Loucy (cell line): ENCODE results near the gene NUB1.

ENCODE experiments used
- H2AFZ ChIP-seq: fragments of 200-600 bp; sonication (generic); 2 replicates; pipeline ENCODE4 v1.6.0; 2016; ENCODE audit warnings: antibody characterized with exemption, mild to moderate bottlenecking, low read length, moderate library complexity
- H3F3A ChIP-seq: fragments of 200-600 bp; 2 replicates; pipeline ENCODE4 v1.6.0; 2016; ENCODE audit warnings: antibody characterized with exemption, low read depth, mild to moderate bottlenecking
- H3K27me3 ChIP-seq: fragments of 200-600 bp; sonication (generic); 2 replicates; pipeline ENCODE4 v1.6.1; 2014; ENCODE audit warnings: low read length, mild to moderate bottlenecking; ENCODE audit not compliant: insufficient read depth, poor library complexity, severe bottlenecking
- H3K36me3 ChIP-seq: fragments of 200-600 bp; sonication (generic); 2 replicates; pipeline ENCODE4 v1.6.1; 2016; ENCODE audit warnings: low read length; ENCODE audit not compliant: insufficient read depth
- H3K4me1 ChIP-seq: fragments of 200-600 bp; sonication (generic); 2 replicates; pipeline ENCODE4 v1.5.1; 2014; ENCODE audit warnings: low read length, mild to moderate bottlenecking; ENCODE audit not compliant: insufficient read depth, poor library complexity, severe bottlenecking
- H3K4me2 ChIP-seq: fragments of 200-600 bp; sonication (generic); 2 replicates; pipeline ENCODE4 v1.6.0; 2014; ENCODE audit warnings: antibody characterized with exemption, low read length, low read depth, mild to moderate bottlenecking; ENCODE audit not compliant: poor library complexity, severe bottlenecking
- H3K4me3 ChIP-seq: fragments of 200-600 bp; sonication (generic); 2 replicates; pipeline ENCODE4 v1.5.1; 2014; ENCODE audit warnings: low read length, mild to moderate bottlenecking, mixed read lengths; ENCODE audit not compliant: poor library complexity, severe bottlenecking
- H3K79me2 ChIP-seq: fragments of 200-600 bp; sonication (generic); 2 replicates; pipeline ENCODE4 v1.6.1; 2014; ENCODE audit warnings: low read length; ENCODE audit not compliant: insufficient read depth
- H3K9ac ChIP-seq: fragments of 200-600 bp; sonication (generic); 2 replicates; pipeline ENCODE4 v1.6.0; 2014; ENCODE audit warnings: mild to moderate bottlenecking, low read depth, low read length, moderate library complexity; ENCODE audit not compliant: poor library complexity, severe bottlenecking
- H3K9me2 ChIP-seq: fragments of 200-600 bp; sonication (generic); replicated peaks from 2 replicates; pipeline ENCODE4 v1.6.1; 2016; ENCODE audit warnings: low read depth, low read length, mixed read lengths
- H3K9me3 ChIP-seq: fragments of 200-600 bp; sonication (generic); 2 replicates; pipeline ENCODE4 v1.6.1; 2014; ENCODE audit warnings: mild to moderate bottlenecking, antibody characterized with exemption, low read length, low read depth; ENCODE audit not compliant: insufficient read depth
- H4K20me1 ChIP-seq: fragments of 200-600 bp; sonication (generic); 2 replicates; pipeline ENCODE4 v1.6.0; 2014; ENCODE audit warnings: antibody characterized with exemption, low read length, mild to moderate bottlenecking; ENCODE audit not compliant: insufficient read depth, poor library complexity, severe bottlenecking
- EZH2phosphoT487 ChIP-seq: fragments of 200-600 bp; IDR thresholded peaks from 2 replicates; pipeline ENCODE4 v1.6.1; 2018; ENCODE audit warnings: antibody characterized with exemption, mild to moderate bottlenecking, moderate library complexity, borderline replicate concordance
- TF ChIP-seq, protein P1 (sequence below): fragments of 200-600 bp; sonication (generic); conservative IDR thresholded peaks from 2 replicates; pipeline ENCODE4 v1.5.1; 2014; ENCODE audit warnings: mild to moderate bottlenecking, antibody characterized with exemption, low read length

NUB1 gene

GRCh38 chr7:151423936-151424335, 82.3 kb downstream of the NUB1 start:
- Histone ChIP-seq H3K27me3 (no peaks in the 10 kb centered on the region), H3K4me2 (no peak overlapping the region), H3K9me3 (no peaks in the 10 kb centered on the region), H3K4me1 (peaks cover 10% of the 10 kb centered on the region), H3K4me3 (no peak overlapping the region), H2AFZ (no peak overlapping the region), H3K36me3 (no peaks in the 10 kb centered on the region), H4K20me1 (no peaks in the 10 kb centered on the region), H3F3A (no peaks in the 10 kb centered on the region), H3K9me2 (no peaks in the 10 kb centered on the region), H3K9ac (no peak overlapping the region), H3K79me2 (no peaks in the 10 kb centered on the region)
- TF ChIP-seq EZH2phosphoT487: no peak
- TF ChIP-seq, protein P1, sequence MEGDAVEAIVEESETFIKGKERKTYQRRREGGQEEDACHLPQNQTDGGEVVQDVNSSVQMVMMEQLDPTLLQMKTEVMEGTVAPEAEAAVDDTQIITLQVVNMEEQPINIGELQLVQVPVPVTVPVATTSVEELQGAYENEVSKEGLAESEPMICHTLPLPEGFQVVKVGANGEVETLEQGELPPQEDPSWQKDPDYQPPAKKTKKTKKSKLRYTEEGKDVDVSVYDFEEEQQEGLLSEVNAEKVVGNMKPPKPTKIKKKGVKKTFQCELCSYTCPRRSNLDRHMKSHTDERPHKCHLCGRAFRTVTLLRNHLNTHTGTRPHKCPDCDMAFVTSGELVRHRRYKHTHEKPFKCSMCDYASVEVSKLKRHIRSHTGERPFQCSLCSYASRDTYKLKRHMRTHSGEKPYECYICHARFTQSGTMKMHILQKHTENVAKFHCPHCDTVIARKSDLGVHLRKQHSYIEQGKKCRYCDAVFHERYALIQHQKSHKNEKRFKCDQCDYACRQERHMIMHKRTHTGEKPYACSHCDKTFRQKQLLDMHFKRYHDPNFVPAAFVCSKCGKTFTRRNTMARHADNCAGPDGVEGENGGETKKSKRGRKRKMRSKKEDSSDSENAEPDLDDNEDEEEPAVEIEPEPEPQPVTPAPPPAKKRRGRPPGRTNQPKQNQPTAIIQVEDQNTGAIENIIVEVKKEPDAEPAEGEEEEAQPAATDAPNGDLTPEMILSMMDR: no peak

GRCh38 chr7:151424799-151425198, 83.2 kb downstream of the NUB1 start:
- Histone ChIP-seq H3F3A (no peaks in the 10 kb centered on the region), H3K9ac (no peak overlapping the region), H3K4me3 (no peak overlapping the region), H3K4me2 (no peak overlapping the region), H2AFZ (no peak overlapping the region), H3K9me2 (no peaks in the 10 kb centered on the region), H3K4me1 (peaks cover 18% of the 10 kb centered on the region), H3K9me3 (no peaks in the 10 kb centered on the region), H3K27me3 (no peaks in the 10 kb centered on the region), H4K20me1 (no peaks in the 10 kb centered on the region), H3K36me3 (no peaks in the 10 kb centered on the region), H3K79me2 (no peaks in the 10 kb centered on the region)
- TF ChIP-seq EZH2phosphoT487: no peak
- TF ChIP-seq, protein P1: no peak

- Histone ChIP-seq H3K9me3 (no peaks in the 10 kb centered on the region), H3K9me2 (no peaks in the 10 kb centered on the region), H3K36me3 (no peaks in the 10 kb centered on the region), H3K4me3 (no peak overlapping the region), H3K27me3 (no peaks in the 10 kb centered on the region), H4K20me1 (no peaks in the 10 kb centered on the region), H3K9ac (no peak overlapping the region), H3K4me2 (no peak overlapping the region), H3K4me1 (peaks cover 22% of the 10 kb centered on the region), H3K79me2 (no peaks in the 10 kb centered on the region), H2AFZ (no peak overlapping the region), H3F3A (no peaks in the 10 kb centered on the region)
- TF ChIP-seq EZH2phosphoT487: no peak
- TF ChIP-seq, protein P1: no peak
Measured at GRCh38 chr7:151425670-151426440, 84.2 kb downstream of the NUB1 start.
